CD4-positive, alpha-beta T cell treated with Interleukin-6 at 100 ng/mL for 8 hours (primary cell): ENCODE data around the gene TP53AIP1.

ENCODE experiments used
- DNase-seq: peaks from one replicate; pipeline ENCODE4 v3.0.0-alpha.2; 2020; ENCODE audit warnings: mixed read lengths, low spot score

The TP53AIP1 gene

DNA sequence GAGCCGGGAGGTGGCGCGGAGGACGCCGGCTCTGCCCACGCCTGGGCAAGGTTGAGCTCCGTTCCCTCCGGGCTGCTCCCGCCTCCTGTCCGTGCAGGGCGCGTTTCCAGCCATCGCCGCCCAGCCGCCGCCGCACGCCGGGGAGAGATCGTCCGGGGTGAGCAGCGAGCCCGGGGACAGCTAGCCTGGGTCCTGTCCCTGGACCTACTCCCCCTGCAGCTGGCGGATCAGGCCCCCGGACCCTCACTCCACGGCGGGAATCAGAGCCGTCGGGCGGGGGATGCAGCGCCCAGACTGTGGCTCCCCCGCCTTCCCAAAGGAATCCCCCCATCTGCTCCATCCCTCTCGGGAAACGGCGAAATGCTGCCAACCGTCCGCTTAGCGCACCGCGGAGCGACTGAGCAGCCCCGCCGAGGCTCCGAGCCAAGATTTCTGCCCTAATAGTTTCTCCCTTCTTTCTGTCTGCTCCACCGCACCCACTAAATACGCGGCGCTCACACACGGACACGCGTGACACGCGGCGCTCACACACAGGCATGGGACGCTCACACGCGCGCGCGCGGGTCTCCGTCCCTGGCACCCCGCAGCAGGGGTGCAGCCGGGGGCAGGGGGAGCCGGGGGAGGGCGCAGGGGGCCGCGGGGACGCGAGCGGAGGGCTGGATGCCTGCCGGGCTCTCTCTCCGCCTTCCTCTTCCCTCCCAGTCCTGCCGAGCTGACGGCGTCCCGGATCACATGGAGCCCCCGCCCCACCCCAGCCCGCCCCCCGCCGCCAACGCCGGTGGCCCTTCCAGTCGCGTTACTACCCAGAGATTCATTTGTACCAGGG, 51.9 kb downstream of the TP53AIP1 start, which contains the start of gene KCNJ5:
KCNJ5 (plus strand) TSS at position 814 of the 826 bp plus-strand sequence. CDS start 19,918 bp downstream, outside the sequence.
- no peak for DNase-seq

DNA sequence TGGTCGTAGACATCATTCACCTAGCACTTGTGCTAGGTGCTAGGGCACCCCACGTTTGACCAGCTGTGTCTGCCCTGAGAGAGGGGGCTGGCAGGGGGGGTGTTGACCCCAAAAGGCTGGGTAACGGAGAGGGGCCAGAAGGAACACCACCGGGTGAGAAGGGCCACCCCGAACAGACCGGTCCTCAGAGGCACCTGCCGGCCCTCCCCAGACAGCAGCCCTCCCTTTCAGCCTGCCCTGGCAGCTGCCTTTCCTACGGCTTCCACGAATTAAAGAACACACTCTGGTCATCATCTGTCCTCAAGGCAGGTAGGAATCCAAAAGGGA, 52.5 kb downstream of the TP53AIP1 start:
- DNase-seq: no peak

DNA sequence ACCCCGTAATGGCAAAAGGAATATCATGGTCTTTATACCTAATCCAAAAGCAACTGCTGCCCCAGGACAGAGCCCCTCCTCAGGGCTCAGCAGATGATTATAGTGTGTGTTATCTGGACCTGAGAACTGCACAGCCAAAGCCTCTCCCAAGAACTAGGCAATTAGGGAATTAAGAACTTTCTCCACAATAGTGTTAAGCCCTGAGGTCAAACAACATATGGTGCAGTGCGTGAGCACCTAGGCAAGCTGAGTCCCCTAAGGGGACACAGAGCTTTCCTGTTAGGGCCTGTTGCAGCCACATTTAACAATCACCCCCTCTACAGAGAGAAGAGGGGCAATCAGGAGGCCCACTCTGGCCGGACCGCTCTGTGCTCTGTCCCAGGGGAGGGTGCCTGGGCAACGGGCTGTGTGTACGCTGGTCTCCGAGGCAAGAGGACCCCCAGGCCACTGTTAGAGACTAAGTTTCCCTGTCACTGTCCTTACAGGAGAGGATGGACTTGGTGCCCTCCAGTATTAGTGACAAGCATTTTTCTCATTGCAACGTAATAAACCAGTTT, 52.9 kb downstream of the TP53AIP1 start:
- no peak for DNase-seq

DNA sequence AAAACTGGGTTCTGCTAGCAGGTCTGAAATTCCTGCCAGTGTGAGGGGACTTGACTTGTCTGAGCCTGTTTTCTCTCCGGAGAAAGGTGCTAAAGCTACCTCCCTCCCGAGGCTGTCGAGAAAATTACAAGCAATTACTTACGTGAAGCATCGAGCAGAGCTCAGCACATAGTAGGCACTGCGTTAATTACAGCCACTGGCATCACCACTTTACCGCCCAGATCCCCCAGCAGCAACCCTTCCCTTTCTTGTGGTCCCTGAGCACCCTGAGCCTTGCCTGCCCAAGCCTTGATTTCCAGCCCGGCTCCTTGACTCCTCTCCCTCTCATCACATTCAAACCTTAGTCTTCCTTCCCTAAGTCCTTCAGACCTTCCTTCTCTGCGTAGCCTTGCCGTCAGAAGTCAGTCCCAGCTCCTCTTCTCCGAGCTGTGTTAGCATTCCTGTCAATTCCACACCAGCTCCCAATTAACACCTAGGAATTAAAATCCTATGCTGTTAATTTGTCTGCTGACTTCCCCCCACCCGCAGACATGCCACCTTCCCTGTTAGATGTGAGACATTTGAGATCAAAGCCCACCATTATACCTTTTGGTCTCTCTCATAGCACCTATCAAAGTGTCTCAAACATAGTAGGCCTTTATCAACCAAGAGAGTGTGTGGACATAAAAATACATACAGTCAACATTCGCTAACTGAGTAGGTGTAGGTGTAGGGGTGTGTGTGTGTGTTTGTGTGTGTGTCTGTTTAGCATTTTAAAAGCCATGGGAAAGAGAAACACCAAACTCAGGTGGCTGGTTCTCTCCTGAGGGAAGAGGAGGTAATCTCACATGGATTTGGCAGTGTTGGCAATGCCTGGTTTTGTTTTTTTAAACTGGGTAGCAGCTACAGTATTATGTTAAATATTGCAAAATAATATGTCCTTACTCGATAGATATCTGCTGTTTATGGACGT, 54.4 kb downstream of the TP53AIP1 start:
- DNase-seq: no peak

DNA sequence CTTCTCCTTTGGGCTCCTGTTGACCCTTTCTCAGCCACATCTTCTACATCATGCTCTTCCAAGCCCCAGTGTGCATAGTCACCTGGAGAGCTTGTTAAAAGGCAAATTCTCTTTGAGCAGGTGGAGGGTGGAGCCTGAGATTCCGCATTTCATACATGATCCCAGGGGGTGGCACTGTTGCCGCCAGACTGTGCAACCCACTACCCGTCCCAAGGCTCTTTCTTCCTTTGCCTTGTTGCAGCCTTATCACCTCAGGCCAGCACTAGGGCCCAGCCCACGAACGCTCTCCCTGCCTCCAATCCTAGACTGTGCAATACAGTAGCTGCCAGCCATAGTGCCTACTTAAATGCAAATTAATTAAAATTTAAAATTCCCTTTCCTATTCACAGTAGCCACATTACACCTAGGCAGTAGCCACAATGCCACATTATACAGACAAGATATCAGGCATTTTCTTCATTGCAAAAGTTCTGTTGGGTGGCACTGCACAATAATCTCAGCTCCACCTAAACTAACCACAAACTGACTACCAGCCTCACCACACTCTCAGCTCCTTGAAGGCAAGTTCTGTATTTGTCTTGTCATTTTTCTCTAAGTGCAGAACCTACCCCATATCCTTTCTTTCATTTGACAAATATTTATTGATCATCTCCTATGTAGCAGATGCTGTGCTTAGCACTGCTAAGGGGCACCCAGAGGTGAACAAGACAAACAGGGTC, 56.1 kb downstream of the TP53AIP1 start:
- DNase-seq: no peak
